SK-N-MC (cell line): Measurements from ENCODE around the gene ZNF273.

Source experiments
- EZH2 ChIP-seq: fragments of 200-600 bp; sonication (generic); IDR thresholded peaks from one replicate; pipeline ENCODE4 v1.6.1; 2017; ENCODE audit warnings: antibody characterized with exemption
- POLR2AphosphoS5 ChIP-seq: IDR thresholded peaks from 2 replicates; pipeline ENCODE4 v1.6.1; 2012; ENCODE audit warnings: mild to moderate bottlenecking, low read depth, low read length, borderline replicate concordance

DNA sequence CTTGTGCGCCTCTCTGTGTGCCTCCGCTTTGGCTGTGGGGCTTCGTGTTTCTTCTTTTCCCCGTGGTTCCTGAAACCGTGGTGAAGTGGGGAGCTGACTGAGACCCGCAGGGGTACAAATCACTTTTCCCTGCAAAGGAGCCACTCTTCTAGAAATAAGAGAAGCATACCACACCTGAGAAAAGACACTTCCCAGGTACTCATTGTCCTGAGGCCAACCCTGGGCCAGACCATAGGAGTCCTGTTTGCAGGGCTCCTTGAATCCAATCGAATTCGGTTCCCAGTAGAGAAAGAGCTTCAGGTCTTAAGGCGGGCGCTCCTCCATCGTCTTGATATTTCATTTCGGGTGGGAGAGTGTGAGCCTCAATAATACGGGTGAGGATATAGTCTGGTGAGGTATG is 32.4 kb upstream of the ZNF273 start:
- TF ChIP-seq POLR2AphosphoS5, result no peak
- TF ChIP-seq EZH2, result no peak
